Osteoblast (primary cell): ENCODE data around the gene NEURL4. TPM values are rescaled to one million over a fixed set of nuclear protein-coding genes. Genes with fewer than 3 reads are reported as not detected.

Experiments
- DNase-seq: peaks from one replicate; pipeline ENCODE4 v3.0.0; 2011; ENCODE audit warnings: low spot score, mixed read lengths; ENCODE audit not compliant: insufficient read length; ENCODE audit errors: missing footprints
- H2AFZ ChIP-seq: 2 replicates; pipeline ENCODE4 v1.6.0; 2011; ENCODE audit warnings: mild to moderate bottlenecking, low read length
- H3K27ac ChIP-seq: 2 replicates; pipeline ENCODE4 v1.5.1; 2011; ENCODE audit warnings: mild to moderate bottlenecking, low read depth, low read length, moderate library complexity
- H3K27me3 ChIP-seq: 2 replicates; pipeline ENCODE4 v1.6.0; 2012; ENCODE audit warnings: mild to moderate bottlenecking, control low read depth, inconsistent platforms, low read length, moderate library complexity; ENCODE audit not compliant: insufficient read depth
- H3K36me3 ChIP-seq: 2 replicates; pipeline ENCODE4 v1.5.1; 2011; ENCODE audit warnings: mild to moderate bottlenecking, low read length, control low read depth, moderate library complexity; ENCODE audit not compliant: insufficient read depth
- H3K4me1 ChIP-seq: 2 replicates; pipeline ENCODE4 v1.5.1; 2011; ENCODE audit warnings: mild to moderate bottlenecking, low read length, control low read depth, moderate library complexity; ENCODE audit not compliant: insufficient read depth
- H3K4me2 ChIP-seq: 2 replicates; pipeline ENCODE4 v1.6.0; 2011; ENCODE audit warnings: mild to moderate bottlenecking, low read length; ENCODE audit not compliant: insufficient read depth
- H3K4me3 ChIP-seq: fragments of 200-600 bp; sonication (generic); 3 replicates; pipeline ENCODE4 v1.5.1; 2012; ENCODE audit warnings: mild to moderate bottlenecking, low read length, inconsistent platforms; ENCODE audit not compliant: insufficient read depth
- H3K79me2 ChIP-seq: 2 replicates; pipeline ENCODE4 v1.6.0; 2012; ENCODE audit warnings: mild to moderate bottlenecking, low read length, control low read depth, inconsistent platforms; ENCODE audit not compliant: insufficient read depth
- H3K9me3 ChIP-seq: 2 replicates; pipeline ENCODE4 v1.5.1; 2011; ENCODE audit warnings: low read depth, low read length, control low read depth
- H4K20me1 ChIP-seq: 2 replicates; pipeline ENCODE4 v1.6.0; 2012; ENCODE audit warnings: mild to moderate bottlenecking, low read length, control low read depth; ENCODE audit not compliant: insufficient read depth
- CTCF ChIP-seq: IDR thresholded peaks from 2 replicates; pipeline ENCODE4 v1.5.1; 2011; ENCODE audit warnings: mild to moderate bottlenecking, low read depth, low read length, moderate library complexity; ENCODE audit errors: extremely low read depth
- total RNA-seq: library from RNA; depleted of rRNA; stranded (reverse); fragments of >200 nt; gene quantifications from 2 replicates; pipeline ENCODE4 v1.2.3, GENCODE V29; 2012

Gene NEURL4
- total RNA-seq, 1 donor, result 18.8 TPM

- Histone ChIP-seq H3K9me3 (no peaks in the 10 kb centered on the region), H3K27ac (no peak overlapping the region), H3K4me1 (peaks cover 12% of the 10 kb centered on the region), H3K36me3 (peaks cover 42% of the 10 kb centered on the region), H3K27me3 (no peaks in the 10 kb centered on the region), H3K4me2 (no peak overlapping the region), H3K4me3 (no peak overlapping the region), H3K79me2 (peaks cover 19% of the 10 kb centered on the region), H2AFZ (no peak overlapping the region), H4K20me1 (peaks cover 3% of the 10 kb centered on the region)
- no peak for TF ChIP-seq CTCF
- DNase-seq, result peak; percentile 76
These were observed 2.1 kb downstream of the NEURL4 start for GRCh38 chr17:7327056-7327455.

GRCh38 chr17:7326186-7326585 lies 2.9 kb downstream of the NEURL4 start:
- peak; percentile 37 for DNase-seq
- peaks cover 3% of the 10 kb centered on the region for H4K20me1 ChIP-seq
- H3K79me2 ChIP-seq, result peaks cover 19% of the 10 kb centered on the region
- H2AFZ ChIP-seq, result no peak overlapping the region
- H3K4me2 ChIP-seq, result no peak overlapping the region
- TF ChIP-seq CTCF, result no peak
- peaks cover 50% of the 10 kb centered on the region for H3K36me3 ChIP-seq
- H3K4me3 ChIP-seq, result no peak overlapping the region
- H3K4me1 ChIP-seq, result peaks cover 12% of the 10 kb centered on the region
- H3K9me3 ChIP-seq, result no peaks in the 10 kb centered on the region
- H3K27me3 ChIP-seq, result no peaks in the 10 kb centered on the region
- H3K27ac ChIP-seq, result no peak overlapping the region

- Histone ChIP-seq H3K4me3 (no peak overlapping the region), H3K27ac (no peak overlapping the region), H3K9me3 (no peaks in the 10 kb centered on the region), H3K4me1 (peaks cover 9% of the 10 kb centered on the region), H3K27me3 (no peaks in the 10 kb centered on the region), H2AFZ (no peak overlapping the region), H3K4me2 (no peak overlapping the region), H3K79me2 (peaks cover 19% of the 10 kb centered on the region), H4K20me1 (peaks cover 3% of the 10 kb centered on the region), H3K36me3 (peaks cover 61% of the 10 kb centered on the region)
- peak; percentile 68 for DNase-seq
- no peak for TF ChIP-seq CTCF
These were observed 4.1 kb downstream of the NEURL4 start for GRCh38 chr17:7325031-7325528.

- peaks cover 9% of the 10 kb centered on the region for H3K4me1 ChIP-seq
- no peak overlapping the region for H2AFZ ChIP-seq
- no peaks in the 10 kb centered on the region for H3K27me3 ChIP-seq
- no peak overlapping the region for H3K27ac ChIP-seq
- H3K36me3 ChIP-seq, result peaks cover 62% of the 10 kb centered on the region
- TF ChIP-seq CTCF, result no peak
- DNase-seq, result peak; percentile 83
- H3K4me3 ChIP-seq, result no peak overlapping the region
- H3K79me2 ChIP-seq, result peaks cover 19% of the 10 kb centered on the region
- H3K4me2 ChIP-seq, result no peak overlapping the region
- peaks cover 3% of the 10 kb centered on the region for H4K20me1 ChIP-seq
- no peaks in the 10 kb centered on the region for H3K9me3 ChIP-seq
These were observed 4.7 kb downstream of the NEURL4 start for GRCh38 chr17:7324438-7324779.
